ENCODE results near the gene ABLIM1.

The ABLIM1 gene

DNA sequence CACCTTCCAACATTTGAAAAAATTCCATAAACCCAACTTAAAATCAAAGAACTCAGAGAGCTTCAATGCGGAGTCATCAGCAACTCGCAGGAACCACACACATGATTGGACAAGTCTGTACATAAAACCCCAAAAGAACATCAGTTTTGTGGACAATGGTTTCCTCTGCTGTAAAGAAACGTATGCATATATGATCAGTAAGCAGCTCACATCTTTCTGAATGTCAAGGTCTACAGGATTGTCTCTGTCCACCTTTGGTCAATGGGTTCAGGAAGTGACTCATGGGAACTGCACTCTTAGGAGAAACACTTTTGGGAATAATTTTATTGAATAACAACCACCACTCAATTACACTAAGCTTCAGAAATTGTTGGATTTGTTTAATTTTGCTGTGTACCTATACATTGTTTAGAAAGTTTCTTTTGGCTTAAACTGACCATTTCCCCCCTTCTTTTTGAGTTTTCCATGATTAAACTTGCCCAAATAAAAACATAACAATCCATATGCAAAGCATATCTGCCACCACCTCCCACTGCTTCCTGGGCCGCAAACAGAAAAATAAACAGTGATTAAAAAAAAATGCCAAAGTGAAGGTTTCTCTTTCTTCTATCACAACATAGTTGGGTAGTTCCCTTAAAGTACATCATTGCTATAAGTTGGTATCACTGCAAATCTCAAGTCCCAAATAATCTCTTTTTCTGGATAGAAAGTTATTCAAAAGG lies 226.5 kb downstream of the ABLIM1 start:
- TF ChIP-seq Cebpa-rat (IDR thresholded peaks at IDR 0.05), result no peak
- Histone ChIP-seq H3K27ac (no peak overlapping the region), H3K27me3 (no peaks in the 10 kb centered on the region), H3K36me3 (no peaks in the 10 kb centered on the region), H3K9me3 (no peaks in the 10 kb centered on the region), H3K4me1 (no peaks in the 10 kb centered on the region), H3K9ac (no peak overlapping the region), H3K4me2 (no peak overlapping the region), H4K20me1 (no peaks in the 10 kb centered on the region), H3K4me3 (no peak overlapping the region)

GRCh38 chr10:114430688-114431413 lies 227.2 kb downstream of the ABLIM1 start:
- no peak for TF ChIP-seq Cebpa-rat (IDR thresholded peaks at IDR 0.05)
- H3K4me2 ChIP-seq, result no peak overlapping the region
- no peaks in the 10 kb centered on the region for H3K9me3 ChIP-seq
- no peak overlapping the region for H3K9ac ChIP-seq
- H3K27ac ChIP-seq, result no peak overlapping the region
- no peaks in the 10 kb centered on the region for H3K36me3 ChIP-seq
- no peaks in the 10 kb centered on the region for H3K27me3 ChIP-seq
- no peaks in the 10 kb centered on the region for H4K20me1 ChIP-seq
- no peaks in the 10 kb centered on the region for H3K4me1 ChIP-seq
- H3K4me3 ChIP-seq, result no peak overlapping the region

GRCh38 chr10:114429581-114430335 lies 228.3 kb downstream of the ABLIM1 start:
- Histone ChIP-seq H3K27ac (no peak overlapping the region), H4K20me1 (no peaks in the 10 kb centered on the region), H3K9me3 (no peaks in the 10 kb centered on the region), H3K4me2 (no peak overlapping the region), H3K27me3 (no peaks in the 10 kb centered on the region), H3K36me3 (no peaks in the 10 kb centered on the region), H3K4me3 (no peak overlapping the region), H3K9ac (no peak overlapping the region), H3K4me1 (no peaks in the 10 kb centered on the region)
- no peak for TF ChIP-seq Cebpa-rat (IDR thresholded peaks at IDR 0.05)

DNA sequence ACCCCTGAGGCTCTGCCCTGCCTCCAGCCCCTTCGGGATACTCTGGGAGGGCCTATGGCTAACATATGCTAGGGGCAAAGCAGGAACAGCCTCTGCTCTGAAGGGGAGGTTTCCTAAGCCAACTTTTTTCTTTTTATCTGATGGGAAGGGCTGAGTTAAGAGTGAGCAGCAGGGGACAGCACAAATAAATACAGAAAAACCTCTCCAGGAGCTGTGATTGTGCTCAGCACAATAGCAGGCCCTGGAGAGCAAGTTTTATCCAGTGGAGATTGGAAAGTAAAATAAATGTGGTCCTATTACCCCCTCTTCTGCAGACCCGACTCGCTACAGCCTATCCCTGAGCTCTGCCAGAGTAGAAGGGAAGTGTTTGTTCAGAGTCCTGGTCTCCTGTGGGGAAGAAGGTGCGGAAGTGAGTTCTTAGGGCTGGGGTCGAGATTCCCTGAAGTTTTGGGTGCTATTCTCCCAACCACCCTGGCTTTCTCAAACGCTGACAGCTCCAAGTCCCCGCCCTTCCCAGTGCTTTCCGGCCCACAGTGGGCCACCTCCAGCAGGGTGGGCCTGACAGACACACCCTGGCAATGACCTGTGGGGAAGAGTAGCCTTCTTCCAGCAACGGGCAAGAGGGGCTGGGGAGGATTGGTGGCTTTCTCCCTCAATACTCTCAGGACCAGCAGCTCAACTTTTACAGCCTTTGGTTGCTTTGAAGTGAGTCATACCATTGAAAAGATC lies 230.8 kb downstream of the ABLIM1 start:
- Histone ChIP-seq H3K9me3 (no peaks in the 10 kb centered on the region), H3K4me1 (no peaks in the 10 kb centered on the region), H3K4me2 (no peak overlapping the region), H4K20me1 (no peaks in the 10 kb centered on the region), H3K27ac (no peak overlapping the region), H3K27me3 (no peaks in the 10 kb centered on the region), H3K36me3 (no peaks in the 10 kb centered on the region), H3K9ac (no peak overlapping the region), H3K4me3 (no peak overlapping the region)
- no peak for TF ChIP-seq Cebpa-rat (IDR thresholded peaks at IDR 0.05)

DNA sequence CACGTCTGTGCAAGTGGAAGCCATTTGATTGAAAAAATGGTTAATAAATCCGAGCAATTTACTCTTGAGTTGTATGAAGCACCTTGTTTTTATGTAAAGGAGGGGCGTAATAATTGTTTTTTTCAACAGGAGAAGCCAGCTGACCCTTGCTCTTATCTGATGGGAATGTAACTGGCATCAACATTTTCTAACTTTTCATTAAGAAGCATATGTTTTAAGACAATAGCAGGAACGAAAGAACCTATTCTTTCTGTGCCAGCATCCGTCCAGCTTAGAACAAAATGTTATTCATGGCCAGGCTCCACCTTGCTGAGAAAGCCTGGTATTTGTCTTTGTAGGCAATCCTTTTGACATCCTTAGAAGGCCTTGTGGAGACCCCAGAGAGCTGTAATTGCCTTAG lies 231.6 kb downstream of the ABLIM1 start:
- no peaks in the 10 kb centered on the region for H3K9me3 ChIP-seq
- no peak overlapping the region for H3K4me3 ChIP-seq
- no peak for TF ChIP-seq Cebpa-rat (IDR thresholded peaks at IDR 0.05)
- no peak overlapping the region for H3K27ac ChIP-seq
- H3K9ac ChIP-seq, result no peak overlapping the region
- no peaks in the 10 kb centered on the region for H4K20me1 ChIP-seq
- no peaks in the 10 kb centered on the region for H3K27me3 ChIP-seq
- H3K36me3 ChIP-seq, result no peaks in the 10 kb centered on the region
- no peaks in the 10 kb centered on the region for H3K4me1 ChIP-seq
- no peak overlapping the region for H3K4me2 ChIP-seq

GRCh38 chr10:114420811-114421485 lies 237.1 kb downstream of the ABLIM1 start:
- TF ChIP-seq Cebpa-rat (IDR thresholded peaks at IDR 0.05), result no peak
- H3K27ac ChIP-seq, result no peak overlapping the region

DNA sequence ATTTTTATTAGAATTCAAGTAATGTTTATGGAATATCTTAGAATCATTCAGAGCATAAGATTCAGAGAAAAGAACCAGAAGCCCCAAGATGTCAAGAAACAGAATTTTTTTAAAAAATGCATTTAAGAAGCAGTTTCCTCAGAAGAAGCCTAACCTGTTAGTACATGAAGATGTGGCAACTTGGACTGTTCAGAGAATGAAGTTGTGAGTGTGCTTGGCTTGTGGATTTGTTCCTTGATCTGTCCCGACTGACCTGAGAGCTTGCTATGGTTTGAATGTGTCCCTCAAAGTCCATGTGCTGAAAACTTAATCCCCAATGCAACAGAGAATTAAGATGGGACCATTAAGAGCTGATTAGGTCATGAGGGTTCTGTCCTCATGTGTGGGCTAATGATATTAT lies 240.0 kb downstream of the ABLIM1 start:
- H3K4me3 ChIP-seq, result no peak overlapping the region
- no peak overlapping the region for H3K9ac ChIP-seq
- TF ChIP-seq Cebpa-rat (IDR thresholded peaks at IDR 0.05), result no peak
- no peaks in the 10 kb centered on the region for H3K4me1 ChIP-seq
- no peaks in the 10 kb centered on the region for H4K20me1 ChIP-seq
- no peaks in the 10 kb centered on the region for H3K9me3 ChIP-seq
- H3K36me3 ChIP-seq, result no peaks in the 10 kb centered on the region
- H3K27ac ChIP-seq, result no peak overlapping the region
- H3K4me2 ChIP-seq, result no peak overlapping the region
- no peaks in the 10 kb centered on the region for H3K27me3 ChIP-seq

More at GRCh38 chr10:114420811-114421485, 237.1 kb downstream of the ABLIM1 start:
- Histone ChIP-seq H3K9ac (no peak overlapping the region), H3K4me2 (no peak overlapping the region), H4K20me1 (no peaks in the 10 kb centered on the region), H3K36me3 (no peaks in the 10 kb centered on the region), H3K27me3 (no peaks in the 10 kb centered on the region), H3K9me3 (no peaks in the 10 kb centered on the region), H3K4me1 (no peaks in the 10 kb centered on the region), H3K4me3 (no peak overlapping the region)

- TF ChIP-seq Cebpa-rat (IDR thresholded peaks at IDR 0.05), result no peak
- Histone ChIP-seq H3K36me3 (no peaks in the 10 kb centered on the region), H3K27me3 (no peaks in the 10 kb centered on the region), H3K4me1 (peaks cover 10% of the 10 kb centered on the region), H3K4me3 (no peak overlapping the region), H3K9me3 (no peaks in the 10 kb centered on the region), H3K4me2 (no peak overlapping the region), H4K20me1 (no peaks in the 10 kb centered on the region), H3K27ac (no peak overlapping the region), H3K9ac (no peak overlapping the region)
These were observed 244.9 kb downstream of the ABLIM1 start for GRCh38 chr10:114412907-114413797.
